SK-N-SH (cell line): Measurements from ENCODE around the gene IGSF9. TPM values are rescaled to one million over a fixed set of nuclear protein-coding genes. Genes with fewer than 3 reads are reported as not detected.

Experiments used
- CTCF ChIA-PET: fragments of 300-600, 350-600 bp; formaldehyde crosslinking; extraction: SDS; loops from one replicate; lab custom pipeline; 2021; lab: Yijun Ruan, JAX
- POLR2A ChIA-PET: fragments of 350-600 bp; sonication (Branson Sonifier 250); formaldehyde crosslinking; extraction: SDS; loops from one replicate; lab custom pipeline; 2020; ENCODE audit warnings: antibody characterized with exemption, inconsistent platforms; lab: Yijun Ruan, JAX
- DNase-seq: peaks from one replicate; pipeline ENCODE4 v3.0.0; 2012
- H2AFZ ChIP-seq: fragments of 200-600 bp; sonication (generic); 2 replicates; pipeline ENCODE4 v1.8.1; 2016; ENCODE audit warnings: antibody characterized with exemption, mild to moderate bottlenecking, low read depth
- H3F3A ChIP-seq: fragments of 200-600 bp; sonication (generic); replicated peaks from 2 replicates; pipeline ENCODE3; 2016; ENCODE audit warnings: antibody characterized with exemption, mild to moderate bottlenecking; ENCODE audit not compliant: insufficient read depth
- H3K27ac ChIP-seq, 2 experiments: fragments of 200-500 bp in 1 of 2; fragments of 200-600 bp in 1 of 2; sonication (Bioruptor generic) in 1 of 2; sonication (generic), shearing (Covaris generic) in 1 of 2; 2 replicates each; pipeline versions ENCODE4 v1.5.1 to v1.6.1; 2014 to 2016; ENCODE audit warnings: low read depth in 2 of 2, inconsistent platforms in 1 of 2, low read length in 1 of 2, mild to moderate bottlenecking in 1 of 2, mixed read lengths in 1 of 2
- H3K27me3 ChIP-seq: fragments of 200-600 bp; sonication (generic), shearing (Covaris generic); 2 replicates; pipeline ENCODE4 v1.6.1; 2016; ENCODE audit warnings: mixed run types; ENCODE audit not compliant: insufficient read depth
- H3K36me3 ChIP-seq, 2 experiments: fragments of 200-500 bp in 1 of 2; fragments of 200-600 bp in 1 of 2; sonication (Bioruptor generic) in 1 of 2; sonication (generic) in 1 of 2; replicated peaks in 1 of 2; 2 replicates each; pipeline versions ENCODE3 to v1.5.1; 2014 to 2016; ENCODE audit warnings: low read length in 1 of 2, mild to moderate bottlenecking in 1 of 2; ENCODE audit not compliant: insufficient read depth in 2 of 2, control insufficient read depth in 1 of 2
- H3K4me1 ChIP-seq, 2 experiments: fragments of 200-500 bp in 1 of 2; fragments of 200-600 bp in 1 of 2; sonication (Bioruptor generic) in 1 of 2; sonication (generic), shearing (Covaris generic) in 1 of 2; 2 replicates each; pipeline versions ENCODE4 v1.5.1 to v1.6.1; 2014 to 2016; ENCODE audit warnings: low read depth in 1 of 2, low read length in 1 of 2, mixed run types in 1 of 2; ENCODE audit not compliant: insufficient read depth in 2 of 2, control insufficient read depth in 1 of 2
- H3K4me2 ChIP-seq: fragments of 200-600 bp; sonication (generic), shearing (Covaris generic); 2 replicates; pipeline ENCODE4 v1.6.1; 2017; ENCODE audit warnings: mixed run types
- H3K4me3 ChIP-seq, 2 experiments: fragments of 200-500 bp in 1 of 2; fragments of 200-600 bp in 1 of 2; sonication (Bioruptor generic) in 1 of 2; sonication (generic), shearing (Covaris generic) in 1 of 2; 2 replicates each; pipeline versions ENCODE4 v1.5.1 to v1.8.1; 2014 to 2016; ENCODE audit warnings: low read depth in 2 of 2, inconsistent platforms in 1 of 2, low read length in 1 of 2, mild to moderate bottlenecking in 1 of 2, mixed read lengths in 1 of 2, moderate library complexity in 1 of 2
- H3K79me2 ChIP-seq: fragments of 200-600 bp; sonication (generic); 2 replicates; pipeline ENCODE4 v1.8.1; 2017; ENCODE audit warnings: mild to moderate bottlenecking; ENCODE audit not compliant: insufficient read depth
- H3K9ac ChIP-seq: fragments of 200-600 bp; sonication (generic); 2 replicates; pipeline ENCODE4 v1.6.1; 2017; ENCODE audit warnings: mixed run types
- H3K9me2 ChIP-seq: fragments of 200-600 bp; sonication (generic); 2 replicates; pipeline ENCODE4 v1.6.1; 2017; ENCODE audit warnings: mixed run types
- H3K9me3 ChIP-seq: fragments of 200-600 bp; sonication (generic); 2 replicates; pipeline ENCODE4 v1.6.1; 2017; ENCODE audit warnings: mixed run types, mild to moderate bottlenecking, moderate library complexity
- H4K20me1 ChIP-seq: fragments of 200-600 bp; sonication (generic); 2 replicates; pipeline ENCODE4 v1.6.1; 2017; ENCODE audit warnings: mild to moderate bottlenecking, mixed run types; ENCODE audit not compliant: insufficient read depth
- CHD2 ChIP-seq: fragments of 150-350 bp; IDR thresholded peaks from 2 replicates; pipeline ENCODE4 v1.6.1; 2018; ENCODE audit warnings: low read length; ENCODE audit not compliant: partially characterized antibody
- CTCF ChIP-seq: fragments of 200-600 bp; sonication (generic); IDR thresholded peaks from 2 replicates; pipeline ENCODE4 v1.6.1; 2017; ENCODE audit warnings: antibody characterized with exemption, mild to moderate bottlenecking, moderate library complexity
- ELF1 ChIP-seq: IDR thresholded peaks from 2 replicates; pipeline ENCODE4 v1.4.0; 2012
- EZH2phosphoT487 ChIP-seq: fragments of 200-600 bp; sonication (generic); IDR thresholded peaks from 2 replicates; pipeline ENCODE4 v1.6.1; 2017; ENCODE audit warnings: low read depth, mixed run types, mild to moderate bottlenecking, antibody characterized with exemption, moderate library complexity, borderline replicate concordance
- FOSL2 ChIP-seq: IDR thresholded peaks from 2 replicates; pipeline ENCODE4 v1.4.0; 2012; ENCODE audit warnings: low read depth, mild to moderate bottlenecking, moderate library complexity, borderline replicate concordance
- FOXJ3 ChIP-seq: sonication (generic); formaldehyde crosslinking; IDR thresholded peaks from 2 replicates; pipeline ENCODE4 v1.5.1; 2020; ENCODE audit warnings: mild to moderate bottlenecking, missing genetic modification reagents
- GABPA ChIP-seq: IDR thresholded peaks from 2 replicates; pipeline ENCODE4 v1.4.0; 2012; ENCODE audit warnings: low read depth, mild to moderate bottlenecking
- JUND ChIP-seq: IDR thresholded peaks from 2 replicates; pipeline ENCODE4 v1.4.0; 2012
- MAX ChIP-seq: IDR thresholded peaks from 2 replicates; pipeline ENCODE4 v1.4.0; 2012; ENCODE audit warnings: low read depth
- MEF2A ChIP-seq: IDR thresholded peaks from 2 replicates; pipeline ENCODE4 v1.4.0; 2012; ENCODE audit warnings: low read depth, borderline replicate concordance
- NRF1 ChIP-seq: IDR thresholded peaks from 2 replicates; pipeline ENCODE4 v1.6.1; 2012; ENCODE audit warnings: low read depth, mild to moderate bottlenecking, low read length
- REST ChIP-seq: IDR thresholded peaks from 2 replicates; pipeline ENCODE4 v1.6.1; 2012; ENCODE audit warnings: mild to moderate bottlenecking, low read depth, low read length, moderate library complexity
- SIN3A ChIP-seq: IDR thresholded peaks from 2 replicates; pipeline ENCODE4 v1.6.1; 2012; ENCODE audit warnings: low read depth, mild to moderate bottlenecking, low read length, moderate library complexity, borderline replicate concordance
- TAF1 ChIP-seq: IDR thresholded peaks from 2 replicates; pipeline ENCODE4 v1.6.1; 2012; ENCODE audit warnings: low read depth, mild to moderate bottlenecking, low read length, moderate library complexity, borderline replicate concordance
- TEAD4 ChIP-seq: IDR thresholded peaks from 2 replicates; pipeline ENCODE4 v1.4.0; 2012; ENCODE audit warnings: mild to moderate bottlenecking, borderline replicate concordance; ENCODE audit not compliant: insufficient read depth
- USF2 ChIP-seq: fragments of 150-350 bp; IDR thresholded peaks from 2 replicates; pipeline ENCODE4 v1.6.1; 2017; ENCODE audit warnings: antibody characterized with exemption, low read length, low read depth, borderline replicate concordance
- ZBTB33 ChIP-seq: IDR thresholded peaks from 2 replicates; pipeline ENCODE4 v1.4.0; 2012; ENCODE audit warnings: low read depth, borderline replicate concordance
- WGBS: methylation state at CpG from one replicate; pipeline ENCODE4 v1.1.6; 2017; ENCODE audit warnings: low lambda C conversion rate; 5-methylcytosine and 5-hydroxymethylcytosine counted together
- polyA plus RNA-seq, 3 experiments: library from polyadenylated mRNA; depleted of rRNA; stranded (reverse); fragments of >200 nt; gene quantifications; 2 replicates each; pipeline ENCODE4 v1.2.3, GENCODE V29; 2012
- TF ChIP-seq, protein P1 (sequence below): IDR thresholded peaks from 2 replicates; pipeline ENCODE4; 2012
- TF ChIP-seq, protein P2 (sequence below): fragments of 150-350 bp; IDR thresholded peaks from 2 replicates; pipeline ENCODE4 v1.6.1; 2016; ENCODE audit warnings: mild to moderate bottlenecking, low read depth, low read length

Gene IGSF9
- polyA plus RNA-seq, 1 of the 3 experiments (the other 2 are of a cell fraction), result 2.4 TPM

GRCh38 chr1:159994896-159995295 lies 49.5 kb upstream of the IGSF9 start:
- ChIA-PET POLR2A (no interaction called here), CTCF (interaction anchor here (6.3 kb wide), 1 partner anchor 12 kb away, joined by 65 read pairs; no protein-coding TSS in a partner anchor)
- Histone ChIP-seq H4K20me1 (no peaks in the 10 kb centered on the region), H3K4me3 (no peak overlapping the region), H3K36me3 (no peaks in the 10 kb centered on the region), H3K9me3 (no peaks in the 10 kb centered on the region), H3K79me2 (no peaks in the 10 kb centered on the region), H3K4me2 (no peak overlapping the region), H3F3A (peaks cover 18% of the 10 kb centered on the region), H3K27me3 (no peaks in the 10 kb centered on the region), H2AFZ (no peak overlapping the region), H3K4me1 (no peaks in the 10 kb centered on the region), H3K27ac (no peak overlapping the region; a peak in 1 of 4 replicates), H3K9me2 (no peaks in the 10 kb centered on the region), H3K9ac (no peak overlapping the region)
- TF ChIP-seq FOXJ3 (CRISPR knock-in tag) (no peak), FOSL2 (no peak), MEF2A (no peak), GABPA (no peak), SIN3A (no peak), TAF1 (no peak), ZBTB33 (no peak), TEAD4 (no peak), CHD2 (no peak), MAX (no peak), JUND (no peak), ELF1 (no peak), CTCF (no peak), REST (no peak), EZH2phosphoT487 (no peak), USF2 (no peak), NRF1 (no peak)
- TF ChIP-seq, protein P1, sequence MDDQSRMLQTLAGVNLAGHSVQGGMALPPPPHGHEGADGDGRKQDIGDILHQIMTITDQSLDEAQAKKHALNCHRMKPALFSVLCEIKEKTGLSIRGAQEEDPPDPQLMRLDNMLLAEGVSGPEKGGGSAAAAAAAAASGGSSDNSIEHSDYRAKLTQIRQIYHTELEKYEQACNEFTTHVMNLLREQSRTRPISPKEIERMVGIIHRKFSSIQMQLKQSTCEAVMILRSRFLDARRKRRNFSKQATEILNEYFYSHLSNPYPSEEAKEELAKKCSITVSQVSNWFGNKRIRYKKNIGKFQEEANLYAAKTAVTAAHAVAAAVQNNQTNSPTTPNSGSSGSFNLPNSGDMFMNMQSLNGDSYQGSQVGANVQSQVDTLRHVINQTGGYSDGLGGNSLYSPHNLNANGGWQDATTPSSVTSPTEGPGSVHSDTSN, result no peak
- TF ChIP-seq, protein P2, sequence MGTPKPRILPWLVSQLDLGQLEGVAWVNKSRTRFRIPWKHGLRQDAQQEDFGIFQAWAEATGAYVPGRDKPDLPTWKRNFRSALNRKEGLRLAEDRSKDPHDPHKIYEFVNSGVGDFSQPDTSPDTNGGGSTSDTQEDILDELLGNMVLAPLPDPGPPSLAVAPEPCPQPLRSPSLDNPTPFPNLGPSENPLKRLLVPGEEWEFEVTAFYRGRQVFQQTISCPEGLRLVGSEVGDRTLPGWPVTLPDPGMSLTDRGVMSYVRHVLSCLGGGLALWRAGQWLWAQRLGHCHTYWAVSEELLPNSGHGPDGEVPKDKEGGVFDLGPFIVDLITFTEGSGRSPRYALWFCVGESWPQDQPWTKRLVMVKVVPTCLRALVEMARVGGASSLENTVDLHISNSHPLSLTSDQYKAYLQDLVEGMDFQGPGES, result no peak
- 51% methylated on average over 2 of the region's 2 CpGs for WGBS
- DNase-seq, result no peak
